Duodenal mucosa (tissue), 2 donors: ENCODE results near the gene CEP162.
A peak's percentile ranks its signal among the peaks of the same experiment; 100 is the strongest.

Experiments used
- H3K27ac ChIP-seq: one replicate; pipeline ENCODE4 v1.7.0; 2013; ENCODE audit warnings: low read depth, low read length
- H3K27me3 ChIP-seq, 2 donors: one replicate each; pipeline ENCODE4 v1.7.0; 2013; ENCODE audit warnings: low read length in 2 of 2, control low read depth in 1 of 2; ENCODE audit not compliant: insufficient read depth in 2 of 2, control insufficient read depth in 1 of 2
- H3K36me3 ChIP-seq, 2 donors: one replicate each; pipeline ENCODE4 v1.7.0; 2013; ENCODE audit warnings: low read length in 2 of 2, control low read depth in 1 of 2; ENCODE audit not compliant: insufficient read depth in 2 of 2, control insufficient read depth in 1 of 2
- H3K4me1 ChIP-seq, 2 donors: one replicate each; pipeline ENCODE4 v1.7.0; 2013; ENCODE audit warnings: low read length in 2 of 2, control low read depth in 1 of 2; ENCODE audit not compliant: insufficient read depth in 2 of 2, control insufficient read depth in 1 of 2
- H3K4me3 ChIP-seq, 2 donors: one replicate each; pipeline ENCODE4 v1.7.0; 2013; ENCODE audit warnings: low read length in 2 of 2, low read depth in 1 of 2
- H3K9ac ChIP-seq, 2 donors: one replicate each; pipeline ENCODE4 v1.7.0; 2013; ENCODE audit warnings: low read length in 2 of 2, low read depth in 1 of 2
- H3K9me3 ChIP-seq, 2 donors: one replicate each; pipeline ENCODE4 v1.7.0; 2013; ENCODE audit warnings: low read length in 2 of 2, control low read depth in 1 of 2; ENCODE audit not compliant: control insufficient read depth in 1 of 2

Gene CEP162

GRCh38 chr6:84227434-84228197 lies at the start of gene CEP162:
Gene CEP162 (minus strand): TSS chr6:84227643. CDS start chr6:84226393, 1,250 bp downstream.
- H3K27me3 ChIP-seq, result peaks cover 4 to 5% of the 10 kb centered on the region in 2 donors
- peak within 1 kb of the TSS; percentile 91 to 99 for H3K4me3 ChIP-seq
- H3K36me3 ChIP-seq, result no peaks in the 10 kb centered on the region
- H3K27ac ChIP-seq, result peak within 1 kb of the TSS; percentile 53
- no peaks in the 10 kb centered on the region for H3K9me3 ChIP-seq
- H3K4me1 ChIP-seq, result peaks cover 9 to 10% of the 10 kb centered on the region in 2 donors
- H3K9ac ChIP-seq, result peak within 1 kb of the TSS; percentile 64 to 84

- H3K36me3 ChIP-seq, result no peaks in the 10 kb centered on the region
- no peak overlapping the region for H3K4me3 ChIP-seq
- peaks cover 4 to 8% of the 10 kb centered on the region in 2 donors for H3K4me1 ChIP-seq
- H3K9me3 ChIP-seq, result no peaks in the 10 kb centered on the region
- no peaks in the 10 kb centered on the region for H3K27me3 ChIP-seq
- no peak overlapping the region for H3K9ac ChIP-seq
- H3K27ac ChIP-seq, result no peak overlapping the region
Measured at GRCh38 chr6:84274856-84275255, 47.4 kb upstream of the CEP162 start.

- no peaks in the 10 kb centered on the region for H3K27me3 ChIP-seq
- H3K4me1 ChIP-seq, result peaks cover 4 to 8% of the 10 kb centered on the region in 2 donors
- no peak overlapping the region for H3K27ac ChIP-seq
- H3K9ac ChIP-seq, result no peak overlapping the region
- H3K9me3 ChIP-seq, result no peaks in the 10 kb centered on the region
- H3K4me3 ChIP-seq, result no peak overlapping the region
- H3K36me3 ChIP-seq, result no peaks in the 10 kb centered on the region
Measured at GRCh38 chr6:84273048-84273809, 45.8 kb upstream of the CEP162 start.

- H3K36me3 ChIP-seq, result no peaks in the 10 kb centered on the region
- H3K9me3 ChIP-seq, result no peaks in the 10 kb centered on the region
- no peaks in the 10 kb centered on the region for H3K27me3 ChIP-seq
- no peak overlapping the region for H3K4me3 ChIP-seq
- H3K4me1 ChIP-seq, result peaks cover 4 to 8% of the 10 kb centered on the region in 2 donors
- no peak overlapping the region for H3K27ac ChIP-seq
- H3K9ac ChIP-seq, result no peak overlapping the region
Measured at GRCh38 chr6:84272298-84272697, 44.9 kb upstream of the CEP162 start.

GRCh38 chr6:84271061-84271716 lies 43.7 kb upstream of the CEP162 start:
- Histone ChIP-seq H3K9me3 (no peaks in the 10 kb centered on the region), H3K36me3 (no peaks in the 10 kb centered on the region), H3K9ac (no peak overlapping the region), H3K4me3 (no peak overlapping the region), H3K4me1 (peaks cover 4 to 8% of the 10 kb centered on the region in 2 donors), H3K27ac (no peak overlapping the region), H3K27me3 (no peaks in the 10 kb centered on the region)

- no peaks in the 10 kb centered on the region for H3K27me3 ChIP-seq
- no peaks in the 10 kb centered on the region for H3K36me3 ChIP-seq
- H3K9me3 ChIP-seq, result no peaks in the 10 kb centered on the region
- H3K4me1 ChIP-seq, result peaks cover 4 to 8% of the 10 kb centered on the region in 2 donors
- H3K9ac ChIP-seq, result no peak overlapping the region
- H3K27ac ChIP-seq, result no peak overlapping the region
- H3K4me3 ChIP-seq, result no peak overlapping the region
Measured at GRCh38 chr6:84269947-84270733, 42.7 kb upstream of the CEP162 start.

GRCh38 chr6:84268781-84269180 lies 41.3 kb upstream of the CEP162 start:
- Histone ChIP-seq H3K9me3 (no peaks in the 10 kb centered on the region), H3K9ac (no peak overlapping the region), H3K36me3 (no peaks in the 10 kb centered on the region), H3K4me3 (no peak overlapping the region), H3K4me1 (peaks cover 4 to 8% of the 10 kb centered on the region in 2 donors), H3K27ac (no peak overlapping the region), H3K27me3 (no peaks in the 10 kb centered on the region)

- H3K27ac ChIP-seq, result no peak overlapping the region
- H3K9me3 ChIP-seq, result no peaks in the 10 kb centered on the region
- no peaks in the 10 kb centered on the region for H3K27me3 ChIP-seq
- H3K4me1 ChIP-seq, result no peaks in the 10 kb centered on the region
- no peak overlapping the region for H3K9ac ChIP-seq
- no peaks in the 10 kb centered on the region for H3K36me3 ChIP-seq
- H3K4me3 ChIP-seq, result no peak overlapping the region
Measured at GRCh38 chr6:84263557-84263956, 36.1 kb upstream of the CEP162 start.

GRCh38 chr6:84260926-84261325 lies 33.5 kb upstream of the CEP162 start:
- no peaks in the 10 kb centered on the region for H3K36me3 ChIP-seq

More at GRCh38 chr6:84260926-84261325, 33.5 kb upstream of the CEP162 start:
- Histone ChIP-seq H3K27ac (no peak overlapping the region), H3K27me3 (no peaks in the 10 kb centered on the region), H3K4me1 (no peaks in the 10 kb centered on the region), H3K9me3 (no peaks in the 10 kb centered on the region), H3K4me3 (no peak overlapping the region), H3K9ac (no peak overlapping the region)
